Fibroblast of skin of abdomen (primary cell): ENCODE results near the gene TMEM107.

Experiments
- DNase-seq: peaks from one replicate; pipeline ENCODE4 v3.0.0-alpha.2; 2013

The TMEM107 gene

DNA sequence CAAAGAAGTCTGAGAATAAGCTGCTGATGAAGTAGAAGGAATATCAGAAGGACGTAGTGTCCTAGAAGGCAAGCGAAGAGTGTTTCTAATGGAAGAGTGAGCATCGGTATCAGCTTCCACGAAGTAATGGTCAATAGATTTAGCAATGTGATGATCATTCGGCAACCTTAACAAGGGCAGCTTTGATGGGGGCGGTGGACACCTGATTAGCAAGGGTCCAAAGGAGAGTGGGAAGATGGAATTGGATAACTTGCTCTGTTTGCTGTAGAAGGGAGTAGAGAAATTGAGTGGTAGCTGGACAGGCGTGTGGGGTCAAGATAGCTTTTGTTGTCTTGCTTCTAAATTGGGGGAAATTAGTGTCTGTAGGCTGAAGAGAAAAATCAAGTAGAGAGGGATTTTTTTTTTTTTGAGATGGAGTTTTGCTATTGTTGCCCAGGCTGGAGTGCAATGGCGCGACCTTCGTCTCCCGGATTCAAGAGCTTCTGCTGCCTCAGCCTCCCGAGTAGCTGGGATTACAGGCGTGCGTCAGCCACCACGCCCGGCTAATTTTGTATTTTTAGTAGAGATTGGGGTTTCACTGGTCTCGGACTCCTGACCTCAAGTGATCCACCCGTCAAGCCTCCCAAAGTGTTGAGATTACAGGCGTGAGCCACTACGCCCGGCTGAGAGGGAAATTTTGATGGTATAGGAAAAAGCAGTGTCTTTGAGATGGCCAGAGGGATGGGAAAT is 38.4 kb downstream of the TMEM107 start:
- DNase-seq, result no peak

DNA sequence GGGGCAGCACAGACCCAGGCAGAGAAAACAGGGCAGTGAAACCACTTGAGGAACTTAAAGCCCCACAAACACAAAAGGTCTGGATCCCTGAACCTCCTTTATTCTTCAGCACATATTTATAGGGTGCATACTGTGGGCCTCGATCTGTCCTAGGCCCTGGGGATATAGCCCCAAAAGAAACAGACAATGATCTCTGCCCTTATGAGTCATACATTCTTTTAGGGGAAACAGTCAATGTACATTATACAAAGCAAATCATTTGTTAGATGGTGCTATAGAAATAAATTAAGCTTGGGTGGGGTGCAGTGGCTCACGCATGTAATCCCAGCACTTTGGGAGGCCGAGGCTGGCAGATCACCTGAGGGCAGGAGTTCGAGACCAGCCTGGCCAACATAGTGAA is 42.2 kb downstream of the TMEM107 start:
- no peak for DNase-seq

GRCh38 chr17:8133399-8133798 is 42.8 kb downstream of the TMEM107 start:
- DNase-seq, result no peak

DNA sequence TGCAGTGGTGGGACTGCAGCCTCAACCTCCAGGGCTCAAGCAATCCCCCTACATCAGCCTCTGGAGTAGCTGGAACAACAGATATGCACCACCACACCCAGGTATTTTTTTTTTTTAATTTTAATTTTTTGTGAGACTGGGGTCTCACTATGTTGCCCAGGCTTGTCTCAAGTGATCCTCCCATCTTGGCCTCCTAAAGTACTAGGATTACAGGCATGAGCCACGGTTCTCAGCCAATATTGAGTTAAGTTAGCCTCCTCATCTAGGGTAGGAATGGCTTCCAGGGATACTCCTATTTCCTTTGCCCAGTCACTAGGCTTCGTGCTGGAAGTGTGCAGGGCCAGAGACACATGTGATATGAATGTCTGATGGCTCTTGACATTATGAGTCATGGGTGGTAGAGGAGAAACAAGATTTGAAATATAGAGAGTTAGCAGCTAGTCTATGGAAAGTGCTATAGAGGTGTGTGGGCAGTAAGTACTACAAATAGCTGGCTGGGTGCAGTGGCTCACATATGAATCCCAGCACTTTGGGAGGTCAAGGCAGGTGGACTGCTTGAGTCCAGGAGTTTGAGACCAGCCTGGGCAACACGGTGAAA is 44.2 kb downstream of the TMEM107 start:
- DNase-seq, result no peak

DNA sequence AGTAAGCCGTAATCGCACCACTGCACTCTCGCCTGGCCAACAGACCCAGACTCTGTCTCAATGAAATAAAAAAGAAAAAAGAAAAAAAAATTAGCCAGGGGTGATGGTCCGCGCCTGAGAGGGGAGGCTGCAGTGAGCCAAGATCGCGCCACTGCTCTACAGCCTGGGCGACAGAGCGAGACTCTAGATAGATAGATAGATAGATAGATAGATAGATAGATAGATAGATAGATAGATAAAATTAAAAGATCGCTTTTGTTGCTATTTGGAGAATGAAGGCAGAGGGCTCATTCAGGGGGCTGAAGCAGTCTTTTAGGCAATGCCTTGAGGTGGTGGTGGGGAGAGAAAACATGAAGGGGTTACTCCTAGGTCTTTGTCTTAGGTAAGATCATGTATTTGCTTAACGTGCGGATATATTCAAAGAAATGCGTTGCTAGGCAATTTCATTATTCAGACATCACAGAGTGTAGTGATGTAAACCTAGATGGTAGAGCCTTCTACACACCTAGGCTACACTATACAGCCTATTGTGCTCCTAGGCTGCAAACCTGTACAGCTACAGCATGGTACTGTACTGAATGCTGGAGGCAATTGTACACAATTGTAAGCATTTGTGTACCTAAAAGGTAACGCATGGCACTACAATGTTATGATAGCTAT is 47.9 kb downstream of the TMEM107 start:
- DNase-seq, result no peak

- DNase-seq, result no peak
These were observed 49.6 kb downstream of the TMEM107 start for GRCh38 chr17:8126491-8127066.

GRCh38 chr17:8125947-8126490 is 50.2 kb downstream of the TMEM107 start:
- DNase-seq, result no peak

DNA sequence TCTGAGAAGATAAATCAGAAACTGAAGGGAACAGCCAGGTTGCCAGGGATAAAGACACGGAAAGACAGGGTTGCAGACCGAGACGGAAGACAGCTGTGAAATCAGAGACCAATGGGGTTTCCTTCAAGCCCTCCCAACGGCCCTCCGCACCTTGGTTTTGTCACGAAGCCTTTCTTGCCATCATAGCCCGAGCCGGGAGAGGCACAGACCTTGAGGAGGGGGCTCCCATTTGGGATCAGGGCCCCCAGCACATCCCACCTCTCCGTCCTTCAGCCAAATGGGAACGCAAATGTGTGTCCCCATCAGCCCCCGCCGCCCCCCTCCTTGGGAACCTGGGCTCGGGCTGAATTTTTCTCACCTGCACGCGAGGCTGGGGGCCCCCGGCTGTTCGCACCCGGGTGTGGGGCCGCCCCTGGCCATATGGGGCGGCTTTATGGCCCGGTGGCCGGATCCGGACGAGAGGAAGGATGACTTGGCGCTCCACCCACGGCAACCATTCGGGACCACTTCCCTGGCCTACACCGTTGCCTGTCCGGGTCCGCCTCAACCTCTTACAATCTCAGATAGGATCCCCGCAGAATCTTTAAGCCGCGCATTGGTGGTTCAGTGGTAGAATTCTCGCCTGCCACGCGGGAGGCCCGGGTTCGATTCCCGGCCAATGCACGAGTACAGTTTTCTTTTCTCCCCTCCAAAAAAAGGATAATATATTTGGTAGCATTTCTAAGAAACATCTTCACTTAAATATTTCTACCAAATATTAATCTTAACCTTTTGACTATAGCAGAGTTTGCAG is 50.8 kb downstream of the TMEM107 start:
- DNase-seq, result peak; percentile 73

DNA sequence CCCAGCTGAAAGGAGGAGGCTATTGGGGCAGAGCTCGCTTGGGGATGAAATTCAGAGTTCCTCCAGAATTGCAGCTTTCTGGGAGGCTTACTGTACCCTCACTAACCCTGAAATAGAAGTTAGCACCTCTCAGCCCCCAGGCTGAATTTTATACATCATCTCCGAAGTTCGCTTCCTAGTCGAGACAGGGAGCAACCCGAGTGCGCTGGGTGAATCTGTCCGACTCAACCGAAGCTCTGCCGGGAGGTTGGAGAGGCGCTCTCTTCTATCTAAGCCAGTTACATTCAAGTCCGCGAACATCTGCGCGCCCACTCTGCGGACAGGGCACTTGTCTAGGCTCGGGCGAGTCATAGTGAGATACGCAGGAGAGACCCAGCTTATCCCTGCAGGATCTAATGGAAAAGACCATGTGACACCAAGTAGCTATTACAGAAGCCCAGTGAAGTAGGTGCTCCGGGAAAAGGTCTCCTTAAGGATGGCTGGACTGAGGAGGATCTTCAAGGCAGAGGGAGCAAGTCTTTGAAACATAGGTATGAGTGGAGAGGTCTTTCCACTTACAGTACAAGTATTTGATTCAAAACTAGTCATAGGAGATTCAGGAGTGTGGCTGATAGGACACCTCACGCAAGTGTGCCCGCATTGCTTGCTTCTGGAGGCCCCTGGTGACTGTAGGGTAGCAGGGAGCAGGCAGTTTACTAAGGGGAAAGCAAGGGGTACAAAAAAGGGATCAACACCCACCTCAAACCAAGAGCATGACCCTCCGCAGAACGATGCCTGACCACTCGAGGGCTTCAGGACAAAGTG is 51.6 kb downstream of the TMEM107 start:
- DNase-seq, result no peak

DNA sequence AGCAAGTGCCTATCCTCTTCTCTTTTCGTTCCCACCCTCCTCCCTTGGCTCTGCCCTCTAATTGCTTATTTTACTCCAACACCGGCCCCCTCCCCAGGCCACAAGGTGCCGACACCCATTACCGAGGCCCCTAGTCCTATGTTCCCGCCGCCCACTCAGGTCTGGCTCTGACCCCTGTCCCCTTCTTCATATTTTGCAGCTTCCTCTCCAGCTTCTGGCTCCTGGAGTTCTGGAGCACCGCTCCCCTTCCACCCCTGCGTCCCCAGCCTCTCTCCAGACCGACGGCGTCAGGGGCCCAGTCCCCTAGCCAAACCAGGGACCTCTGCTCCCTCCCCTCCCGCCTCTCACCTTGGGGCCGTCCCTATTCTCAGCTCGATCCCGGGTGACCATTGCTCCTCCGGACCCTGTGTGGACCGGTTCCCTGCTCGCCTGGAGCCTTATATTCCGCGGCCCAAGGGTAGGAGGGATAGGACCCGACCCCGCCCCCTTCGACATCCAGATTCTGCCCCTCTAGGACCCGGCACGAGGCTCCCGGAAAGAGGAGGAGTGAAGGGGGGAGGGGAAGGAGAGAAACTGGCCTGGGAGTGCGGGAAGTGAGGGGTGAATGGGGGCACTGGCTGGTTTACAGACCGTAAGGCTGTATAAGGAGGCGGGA is 52.4 kb downstream of the TMEM107 start, which contains the start of gene HES7:
HES7 (minus strand) TSS at position 412 of the 655 bp plus-strand sequence; CDS start at position 390, 22 bp downstream.
- no peak for DNase-seq

- no peak for DNase-seq
These were observed 53.1 kb downstream of the TMEM107 start for GRCh38 chr17:8122924-8123694.
